Posterior vena cava (tissue), 2 donors: Measurements from ENCODE around the gene B3GNT3. TPM values are rescaled to one million over a fixed set of nuclear protein-coding genes. Genes with fewer than 3 reads are reported as not detected.
"Not testable (repeated sequence)": the region's sequence is repeated elsewhere in the genome, so short reads cannot be mapped to it uniquely, and the experiment has no call there.

Experiments used
- DNase-seq: peaks from one replicate; pipeline ENCODE4 v3.0.0-alpha.2; 2020; ENCODE audit warnings: low spot score
- intact Hi-C, 2 donors: fragments of 100-400 bp; cut with DNase I; formaldehyde crosslinking; loops; one replicate each; pipeline versions ENCODE4 v1.14.1 to v1.14.2; 2022 to 2023
- total RNA-seq, 2 donors: library from RNA; stranded (reverse); fragmentation: NEBNext Ultra II Directional; extraction: Animal tissue kit (Norgen Biotek cat#: 25700); gene quantifications; one replicate each; pipeline ENCODE4 v1.2.1, GENCODE V29; 2021
- donor health status: DM: yes; HTN: yes; CAD: no.
- donor health status: DM: yes; HTN: yes; CAD: no.

B3GNT3 gene
- total RNA-seq, 2 donors from 2014 or later: 0.28 TPM; not detected in 1

DNA sequence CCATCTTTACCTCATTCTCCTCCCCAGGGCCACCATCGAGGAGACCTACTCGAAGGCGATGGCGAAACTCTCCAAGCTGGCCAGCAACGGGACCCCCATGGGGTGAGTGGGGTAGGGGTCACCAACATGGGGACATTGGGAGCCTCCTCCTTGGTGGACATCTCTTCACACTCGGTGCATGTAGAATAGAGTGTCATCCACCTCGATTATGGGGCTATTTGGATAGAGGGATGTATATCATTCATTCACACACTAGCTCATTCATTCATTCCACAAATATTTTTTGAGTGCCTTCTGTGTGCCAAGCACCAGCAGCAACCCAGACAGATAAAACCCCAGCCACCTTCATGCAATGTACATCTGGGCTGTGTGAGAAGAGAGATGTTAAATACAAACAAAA, 30.6 kb upstream of the B3GNT3 start:
- intact Hi-C loops: no loop called here
- DNase-seq: no peak

DNA sequence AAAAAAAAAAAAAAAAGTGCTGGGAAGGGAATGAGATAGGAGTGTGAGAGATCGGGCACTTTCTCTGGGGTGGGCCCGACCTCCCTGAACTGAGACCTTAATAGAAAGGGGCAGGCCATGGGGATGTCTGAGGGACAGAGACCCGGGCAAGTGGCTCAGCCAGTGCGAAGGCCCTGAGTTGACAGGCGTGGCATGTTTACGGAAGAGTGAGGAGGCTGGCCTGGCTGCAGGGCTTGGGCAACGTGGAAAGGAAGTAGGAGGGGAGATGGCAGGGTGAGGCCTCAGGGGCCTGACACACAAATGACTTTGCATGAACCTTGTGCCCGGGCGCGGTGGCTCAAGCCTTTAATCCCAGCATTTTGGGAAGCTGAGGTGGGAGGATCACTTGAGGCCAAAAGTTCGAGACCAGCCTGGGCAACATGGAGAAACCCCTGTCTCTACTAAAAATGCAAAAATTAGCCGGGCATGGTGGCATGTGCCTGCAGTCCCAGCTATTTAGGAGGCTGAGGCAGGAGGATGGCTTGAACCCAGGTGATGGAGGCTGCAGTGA, 29.8 kb upstream of the B3GNT3 start:
- intact Hi-C loops: no loop called here
- DNase-seq: peak; percentile 91

DNA sequence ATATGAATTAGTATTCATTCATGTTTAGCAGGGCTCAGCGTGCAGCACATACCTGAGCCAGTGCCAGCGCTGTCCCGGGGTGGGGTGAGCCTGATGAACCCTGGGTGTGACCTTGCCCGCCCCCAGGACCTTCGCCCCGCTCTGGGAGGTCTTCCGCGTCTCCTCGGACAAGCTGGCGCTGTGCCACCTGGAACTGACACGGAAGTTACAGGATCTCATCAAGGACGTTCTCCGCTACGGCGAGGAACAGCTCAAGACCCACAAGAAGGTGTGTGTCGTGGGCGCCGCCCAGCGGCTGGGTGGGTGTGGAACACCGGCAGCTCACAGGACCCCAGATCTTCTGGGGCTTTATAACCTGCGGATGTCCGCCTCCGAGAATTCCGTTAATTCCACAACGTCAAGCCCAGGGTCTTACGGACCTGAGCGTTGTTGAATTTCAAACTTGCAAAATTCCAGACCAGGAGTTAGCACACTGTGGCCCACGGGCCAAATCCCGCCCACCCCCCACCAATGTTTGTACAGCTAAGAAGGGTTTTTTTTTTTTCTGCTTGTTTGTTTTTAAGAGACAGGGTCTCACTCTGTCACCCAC, 28.3 kb upstream of the B3GNT3 start:
- intact Hi-C loops: no loop called here

DNA sequence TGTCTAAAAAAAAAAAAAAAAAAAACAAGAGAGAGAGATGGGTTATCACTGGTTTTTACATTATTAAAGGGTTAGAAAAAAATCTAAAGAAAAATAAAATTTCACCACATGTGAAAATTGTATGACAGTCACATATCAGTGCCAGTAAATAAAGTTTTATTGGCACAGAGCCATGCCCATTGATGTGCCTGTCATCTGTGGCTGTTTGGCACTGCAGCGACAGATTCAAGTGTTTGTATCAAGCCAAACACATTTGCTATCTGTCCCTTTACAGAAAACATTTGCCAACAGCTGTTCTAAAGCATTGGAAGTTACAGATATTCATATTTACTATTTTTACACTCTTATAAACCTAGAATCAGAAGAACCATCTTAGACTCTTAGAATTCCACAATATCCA, 27.4 kb upstream of the B3GNT3 start:
- no peak for DNase-seq
- intact Hi-C loops: no loop called here

More for the DNA sequence above, 28.3 kb upstream of the B3GNT3 start:
- DNase-seq: peak; percentile 94

DNA sequence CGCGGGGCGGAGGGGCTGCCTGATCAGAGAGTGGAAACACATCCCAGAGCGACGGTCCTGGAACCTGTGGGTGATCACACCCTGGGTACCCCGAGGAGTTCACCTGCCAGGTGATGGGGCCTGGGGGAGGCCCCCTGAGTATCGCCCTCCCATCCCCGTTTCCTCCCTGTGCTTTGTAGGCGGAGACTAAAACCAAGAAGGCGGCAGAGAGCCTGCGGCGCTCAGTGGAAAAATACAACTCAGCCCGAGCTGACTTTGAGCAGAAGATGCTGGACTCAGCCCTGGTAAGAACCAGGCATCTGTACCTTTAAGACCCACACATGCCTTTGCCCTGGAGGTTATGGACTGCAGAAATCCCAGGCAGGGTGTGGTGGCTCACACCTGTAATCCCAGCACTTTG, 24.3 kb upstream of the B3GNT3 start:
- DNase-seq: no peak
- intact Hi-C loops: loop anchor here (5.0 kb wide), 2 partner anchors 63 to 222 kb away; no protein-coding TSS in a partner anchor

DNA sequence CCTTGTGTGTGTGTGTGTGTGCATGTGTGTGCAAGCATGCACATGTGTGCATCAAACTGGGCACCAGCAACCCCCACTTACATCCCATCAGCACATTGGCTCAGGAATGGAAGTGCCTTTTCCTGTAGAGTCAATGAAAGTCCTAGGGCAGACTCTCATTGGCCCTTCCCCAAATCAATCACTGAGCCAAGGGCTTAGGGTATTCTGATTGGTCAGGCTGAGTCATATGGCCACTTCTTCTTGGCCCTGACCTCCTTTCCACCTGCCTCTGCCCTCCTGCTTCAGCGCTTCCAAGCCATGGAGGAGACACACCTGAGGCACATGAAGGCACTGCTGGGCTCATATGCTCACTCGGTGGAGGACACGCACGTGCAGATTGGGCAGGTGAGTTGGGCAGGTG, 22.8 kb upstream of the B3GNT3 start:
- intact Hi-C loops: loop anchor here (5.0 kb wide), 2 partner anchors 65 to 220 kb away; no protein-coding TSS in a partner anchor
- no peak for DNase-seq

DNA sequence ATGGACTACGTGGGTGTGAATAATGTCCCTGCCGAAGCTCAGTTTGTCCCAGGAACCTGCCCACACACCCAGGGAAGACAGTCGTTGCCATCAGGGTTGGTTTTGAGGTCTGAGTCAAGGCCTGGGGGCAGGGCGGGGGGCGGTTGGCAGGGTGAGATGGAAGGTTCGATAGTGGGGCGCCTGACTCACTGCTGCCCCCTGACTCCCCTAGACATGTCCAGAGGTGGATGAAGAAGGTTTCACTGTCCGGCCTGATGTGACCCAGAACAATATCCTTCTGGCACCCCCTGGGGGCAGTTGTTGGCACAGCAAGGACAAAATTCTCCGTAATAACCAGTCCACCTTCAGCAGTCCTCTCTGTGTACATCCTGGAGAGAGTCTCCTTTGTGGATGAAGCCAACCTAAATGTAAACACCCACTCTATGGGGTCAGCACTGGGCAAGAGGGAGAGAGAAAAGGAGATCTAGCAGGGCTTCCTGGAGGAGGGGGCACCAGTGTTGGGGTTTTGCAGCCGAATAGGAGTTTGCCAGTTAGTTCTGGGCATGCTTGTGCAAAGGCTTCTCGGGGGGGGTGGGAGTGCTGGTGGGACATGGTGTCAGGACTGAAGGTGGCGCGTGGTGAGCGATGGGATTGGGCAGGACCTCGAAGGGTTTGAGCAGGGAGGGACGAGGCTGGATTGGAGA, 19.6 kb upstream of the B3GNT3 start:
- intact Hi-C loops: no loop called here
- DNase-seq: no peak

DNA sequence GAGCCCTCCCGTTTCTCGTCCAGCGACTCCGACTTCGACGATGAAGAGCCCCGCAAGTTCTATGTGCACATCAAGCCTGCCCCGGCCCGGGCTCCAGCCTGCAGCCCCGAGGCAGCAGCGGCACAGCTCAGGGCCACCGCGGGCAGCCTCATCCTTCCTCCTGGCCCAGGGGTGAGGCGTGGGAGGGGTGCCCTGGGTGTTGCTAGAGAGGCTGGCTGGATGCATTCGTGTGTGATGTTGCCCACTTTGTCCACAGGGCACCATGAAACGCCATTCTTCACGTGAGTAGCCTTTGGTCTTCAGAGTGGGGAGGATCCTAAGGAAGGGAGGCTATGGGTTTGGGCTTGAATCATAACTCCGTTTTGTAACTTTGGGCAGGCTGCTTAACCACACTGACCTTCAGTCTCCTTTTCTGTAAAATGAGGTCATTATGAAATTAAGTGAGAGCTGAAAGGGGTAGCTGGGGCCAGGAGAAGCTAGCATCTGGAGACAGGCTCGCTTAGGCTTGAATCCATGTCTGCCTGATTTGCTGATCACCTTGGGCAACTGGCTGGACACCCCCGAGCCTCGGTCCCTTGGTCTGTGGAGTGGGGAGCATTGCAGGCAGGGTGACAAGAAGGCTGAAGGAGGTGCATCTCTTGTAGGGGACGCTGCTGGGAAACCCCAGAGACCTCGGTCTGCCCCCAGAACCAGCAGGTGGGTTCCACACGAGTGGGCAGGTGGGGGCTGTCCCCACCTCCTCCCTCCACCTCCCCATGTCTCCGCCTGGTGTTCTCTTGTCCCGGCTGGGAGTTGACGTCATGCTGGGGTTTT, 18.7 kb upstream of the B3GNT3 start:
- intact Hi-C loops: no loop called here
- no peak for DNase-seq

DNA sequence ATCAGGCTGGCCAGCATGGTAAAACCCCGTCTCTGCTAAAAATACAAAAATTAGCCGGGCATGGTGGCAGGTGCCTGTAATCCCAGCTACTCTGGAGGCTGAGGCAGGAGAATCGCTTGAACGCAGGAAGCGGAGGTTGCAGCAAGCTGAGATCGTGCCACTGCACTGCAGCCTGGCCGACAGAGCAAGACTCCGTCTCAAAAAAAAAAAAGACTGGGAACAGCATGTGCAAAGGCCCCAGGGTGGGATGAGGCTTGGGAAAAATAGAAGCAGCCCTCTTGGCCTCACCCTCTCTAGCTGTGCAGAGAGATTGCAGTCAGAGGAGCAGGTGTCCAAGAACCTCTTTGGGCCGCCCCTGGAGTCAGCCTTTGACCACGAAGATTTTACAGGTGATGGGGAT, 17.1 kb upstream of the B3GNT3 start:
- intact Hi-C loops, DNase-seq: not testable (repeated sequence)

DNA sequence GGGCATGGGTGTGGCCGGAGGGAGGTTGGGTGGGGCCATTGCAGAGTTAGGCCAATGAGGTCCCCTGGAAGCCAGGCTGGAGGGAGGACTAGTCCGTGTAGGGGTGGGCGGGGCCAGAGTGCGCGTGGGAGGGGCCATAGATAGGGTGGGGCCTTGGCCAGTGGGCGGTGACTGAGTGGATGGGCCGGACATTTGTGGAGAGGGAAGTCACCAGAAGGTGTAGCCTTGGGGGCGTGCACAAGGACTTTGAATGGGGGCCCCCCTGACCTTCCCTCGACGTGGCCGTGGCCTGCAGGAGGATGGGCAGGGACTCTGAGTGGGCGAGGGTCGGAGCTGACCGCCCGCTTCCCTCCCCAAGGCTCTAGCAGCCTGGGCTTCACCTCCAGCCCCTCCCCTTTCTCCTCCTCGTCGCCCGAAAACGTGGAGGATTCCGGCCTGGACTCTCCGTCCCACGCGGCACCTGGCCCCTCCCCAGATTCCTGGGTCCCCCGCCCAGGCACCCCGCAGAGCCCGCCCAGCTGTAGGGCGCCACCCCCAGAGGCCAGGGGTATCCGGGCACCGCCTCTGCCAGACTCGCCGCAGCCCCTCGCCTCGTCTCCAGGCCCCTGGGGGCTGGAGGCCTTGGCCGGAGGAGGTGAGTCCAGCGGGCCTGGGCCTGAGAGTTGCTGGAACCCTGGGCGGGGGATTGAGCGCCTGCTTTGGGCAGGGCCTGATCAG, 16.5 kb upstream of the B3GNT3 start:
- DNase-seq: peak; percentile 90
- intact Hi-C loops: no loop called here

DNA sequence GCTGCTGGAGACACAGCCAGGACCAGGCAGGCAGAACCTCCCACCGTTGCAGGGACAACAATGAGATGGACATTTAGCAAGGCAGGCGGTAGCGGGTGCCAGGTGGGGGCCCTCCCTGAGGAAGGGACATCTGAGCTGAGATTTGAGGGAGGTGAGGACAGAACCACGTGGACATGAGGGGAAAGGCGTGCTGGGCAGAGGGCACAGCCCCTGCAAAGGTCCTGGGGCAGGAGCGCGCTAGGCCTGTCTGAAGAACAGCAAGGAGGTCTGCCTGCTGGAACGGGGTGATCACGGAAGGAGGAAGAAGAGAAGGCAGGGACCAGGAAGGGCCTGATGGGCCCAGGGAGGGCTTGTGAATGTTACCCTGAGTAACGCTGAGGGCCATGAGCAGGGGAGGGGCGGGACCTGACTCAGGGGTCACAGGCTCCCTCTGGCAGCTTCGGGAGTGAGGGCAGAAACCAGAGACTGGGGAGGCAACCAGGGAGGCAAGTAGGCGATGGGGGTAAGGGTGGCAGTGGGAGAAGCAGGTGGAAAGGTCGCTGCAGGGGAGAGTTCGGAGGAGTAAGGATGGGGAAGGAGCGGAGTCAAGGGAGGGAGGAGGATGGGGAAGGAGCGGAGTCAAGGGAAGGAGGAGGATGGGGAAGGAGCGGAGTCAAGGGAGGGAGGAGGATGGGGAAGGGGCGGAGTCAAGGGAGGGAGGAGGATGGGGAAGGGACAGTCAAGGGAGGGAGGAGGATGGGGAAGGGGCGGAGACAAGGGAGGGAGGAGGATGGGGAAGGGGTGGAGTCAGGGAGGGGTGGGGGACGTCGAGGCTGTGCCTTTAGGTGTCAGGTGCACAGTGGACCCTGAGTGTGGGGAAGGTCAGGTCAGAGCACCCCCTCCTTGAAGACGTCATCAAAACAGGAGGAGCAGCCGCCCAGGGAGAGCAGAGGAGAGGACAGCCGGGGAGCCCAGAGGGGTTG, 15.7 kb upstream of the B3GNT3 start:
- intact Hi-C loops: no loop called here
- DNase-seq: no peak

DNA sequence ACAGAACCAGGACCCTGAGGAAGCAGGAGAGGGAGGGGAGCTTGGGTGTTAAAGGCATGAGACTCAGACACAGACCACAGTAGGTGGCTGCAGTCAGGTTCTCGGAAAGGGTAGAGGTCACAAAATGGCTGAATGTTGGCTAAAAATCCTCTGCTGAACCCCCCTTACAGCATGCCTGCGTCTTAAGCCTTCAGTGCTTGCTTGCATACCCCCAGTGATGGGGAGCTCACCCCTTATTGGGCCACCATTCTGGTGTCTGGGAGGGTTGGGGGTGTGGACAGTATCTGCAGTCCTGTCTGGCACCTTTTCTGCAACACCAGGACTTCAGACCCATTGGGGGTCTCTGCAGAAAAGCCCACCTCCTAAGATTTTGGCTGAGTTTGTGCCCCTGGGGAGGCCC, 14.2 kb upstream of the B3GNT3 start:
- DNase-seq: no peak
- intact Hi-C loops: no loop called here

DNA sequence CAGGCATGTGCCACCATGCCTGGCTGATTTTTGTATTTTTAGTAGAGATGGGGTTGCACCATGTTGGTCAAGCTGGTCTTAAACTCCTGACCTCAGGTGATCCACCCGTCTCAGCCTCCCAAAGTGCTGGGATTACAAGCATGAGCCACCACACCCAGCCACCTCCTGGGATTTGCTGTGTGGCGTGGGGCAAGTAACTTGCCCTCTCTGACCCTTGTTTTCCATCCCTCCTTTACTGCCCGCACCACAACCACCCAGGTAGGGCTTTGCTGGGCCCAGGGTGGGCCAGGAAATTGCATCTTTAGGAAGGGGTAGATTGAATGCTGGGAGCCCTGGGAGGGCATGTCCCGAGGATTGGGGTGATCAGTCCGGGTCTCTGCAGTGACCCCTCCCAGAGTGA, 11.2 kb upstream of the B3GNT3 start:
- intact Hi-C loops, DNase-seq: not testable (repeated sequence)

DNA sequence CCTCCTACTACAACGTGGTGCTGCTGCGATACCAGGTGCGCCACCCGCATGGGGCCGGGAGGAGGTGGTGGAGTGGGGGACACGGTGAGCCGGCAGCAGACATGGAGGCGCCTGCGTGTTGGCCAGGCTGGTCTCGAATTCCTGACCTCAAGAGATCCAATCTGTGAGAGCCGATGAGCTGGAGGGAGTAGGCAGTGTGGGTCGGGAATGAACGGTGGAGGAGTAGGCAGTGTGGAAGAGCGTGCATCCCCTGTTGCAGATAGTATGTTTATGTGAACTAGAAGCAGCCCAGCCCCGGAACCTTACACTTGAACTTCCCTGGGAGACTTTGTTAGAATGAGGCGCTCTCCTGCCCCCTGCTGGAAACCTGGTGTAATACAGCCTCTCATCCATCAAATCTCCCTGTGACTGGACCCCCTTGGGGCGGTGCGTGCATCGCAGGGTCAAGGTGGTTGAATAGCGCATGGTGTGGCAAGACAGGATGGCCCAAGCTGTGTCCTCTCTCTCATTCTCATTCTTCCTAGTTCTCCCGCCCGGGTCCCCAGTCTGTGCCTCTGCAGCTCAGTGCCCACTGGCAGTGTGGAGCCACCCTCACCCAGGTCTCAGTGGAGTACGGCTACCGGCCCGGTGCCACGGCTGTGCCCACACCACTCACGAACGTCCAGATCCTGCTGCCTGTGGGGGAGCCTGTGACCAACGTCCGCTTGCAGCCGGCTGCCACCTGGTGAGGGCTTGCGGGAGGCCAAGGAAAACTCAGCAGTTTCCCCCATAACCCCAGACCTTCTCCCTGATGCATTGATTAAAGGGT, 10.5 kb upstream of the B3GNT3 start:
- intact Hi-C loops: no loop called here
- DNase-seq: peak; percentile 88

DNA sequence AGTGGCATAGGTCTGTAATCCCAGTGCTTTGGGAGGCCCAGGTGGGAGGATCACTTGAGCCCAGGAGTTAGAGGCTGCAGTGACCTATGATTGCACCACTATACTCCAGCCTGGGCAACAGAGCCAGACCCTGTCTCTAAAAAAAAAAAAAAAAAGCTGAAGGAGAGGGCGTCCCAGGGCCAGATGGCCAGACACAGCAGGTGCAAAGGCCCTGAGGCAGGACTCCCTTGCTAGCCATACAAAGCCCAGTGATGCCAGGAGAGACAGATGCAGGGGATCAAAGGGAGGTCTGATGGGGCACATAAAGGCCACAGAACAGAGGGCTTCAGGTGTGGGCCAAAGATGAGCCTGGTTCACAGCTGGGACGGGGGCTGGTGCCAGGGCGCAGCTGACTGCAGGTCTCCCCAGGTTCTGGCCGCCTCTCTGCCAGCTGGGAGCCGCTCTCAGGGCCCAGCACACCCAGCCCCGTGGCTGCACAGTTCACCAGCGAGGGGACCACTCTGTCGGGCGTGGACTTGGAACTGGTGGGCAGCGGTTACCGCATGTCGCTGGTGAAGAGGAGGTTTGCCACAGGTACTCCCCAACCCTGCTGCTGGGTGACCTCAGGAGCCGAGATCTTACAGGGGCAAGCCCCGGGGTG, 7.5 kb upstream of the B3GNT3 start:
- intact Hi-C loops: no loop called here
- DNase-seq: no peak

DNA sequence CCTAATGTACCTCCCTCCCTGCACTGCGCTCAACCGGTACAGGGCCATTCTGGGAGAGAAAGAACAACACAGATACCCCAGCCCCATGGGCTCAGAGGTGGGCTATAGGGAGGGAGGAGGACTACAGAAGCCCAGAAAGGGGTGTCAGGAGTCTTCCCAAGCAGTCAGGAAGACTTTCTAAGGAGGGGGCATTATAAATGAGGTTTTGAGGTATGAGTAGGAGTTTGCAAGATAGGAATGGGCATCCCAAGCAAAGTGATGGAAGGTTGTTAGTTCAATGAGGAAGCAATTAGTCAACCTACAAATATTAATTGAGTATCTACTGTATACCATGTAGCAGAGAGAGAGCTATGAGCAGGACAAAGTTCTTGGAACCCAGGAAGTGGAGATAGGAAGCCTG, 6.3 kb upstream of the B3GNT3 start:
- no peak for DNase-seq
- intact Hi-C loops: no loop called here
